Stimulated activated CD8-positive, alpha-beta memory T cell treated with anti-CD3 and anti-CD28 coated beads, Interleukin-4, amount 100 ng/mL, for 4 hours (primary cell): ENCODE results near the gene TLL1.

Source experiments
- DNase-seq, 2 donors: peaks; one replicate each; pipeline ENCODE4 v3.0.0-alpha.2; 2020; ENCODE audit warnings: low read depth in 2 of 2, low spot score in 1 of 2

TLL1 gene

DNA sequence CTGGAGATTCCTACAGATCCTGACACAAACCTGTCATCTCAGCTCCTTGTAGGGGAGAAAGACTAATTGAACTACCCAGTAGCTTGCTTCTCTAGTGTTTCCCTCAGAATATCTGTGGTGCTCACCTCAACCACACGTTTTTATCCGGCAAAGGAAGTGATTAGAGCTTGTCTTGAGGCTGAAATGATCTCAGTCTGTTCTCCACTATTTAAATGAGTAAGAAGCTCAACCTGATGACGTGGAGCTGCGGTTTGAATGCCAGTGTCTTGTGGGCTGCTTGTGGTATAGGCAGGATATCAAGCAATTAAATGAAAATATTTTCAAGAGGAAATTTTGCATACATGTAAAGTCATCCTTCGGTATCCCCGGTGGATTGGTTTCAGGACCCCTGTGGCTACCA, 270.2 kb downstream of the TLL1 start:
- no peak for DNase-seq

DNA sequence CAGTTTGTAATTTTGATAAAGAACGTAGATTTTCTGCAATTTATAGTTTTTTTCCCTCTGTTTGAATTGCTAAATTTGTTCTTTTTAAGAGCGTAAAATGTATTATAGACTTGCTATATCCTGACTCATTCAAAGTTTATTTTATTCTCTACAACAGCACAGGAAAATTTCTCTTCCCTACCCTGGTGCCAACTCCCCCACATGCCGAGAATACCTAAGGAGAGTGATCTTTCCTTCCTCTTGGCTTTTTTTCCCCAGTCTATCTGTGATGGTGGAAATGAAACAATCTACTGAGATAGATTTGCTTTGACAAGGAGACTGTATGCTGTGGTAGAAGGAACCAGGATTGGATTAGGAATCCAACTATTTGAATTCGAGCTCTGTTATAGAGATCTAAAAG, 271.6 kb downstream of the TLL1 start:
- DNase-seq, result no peak

DNA sequence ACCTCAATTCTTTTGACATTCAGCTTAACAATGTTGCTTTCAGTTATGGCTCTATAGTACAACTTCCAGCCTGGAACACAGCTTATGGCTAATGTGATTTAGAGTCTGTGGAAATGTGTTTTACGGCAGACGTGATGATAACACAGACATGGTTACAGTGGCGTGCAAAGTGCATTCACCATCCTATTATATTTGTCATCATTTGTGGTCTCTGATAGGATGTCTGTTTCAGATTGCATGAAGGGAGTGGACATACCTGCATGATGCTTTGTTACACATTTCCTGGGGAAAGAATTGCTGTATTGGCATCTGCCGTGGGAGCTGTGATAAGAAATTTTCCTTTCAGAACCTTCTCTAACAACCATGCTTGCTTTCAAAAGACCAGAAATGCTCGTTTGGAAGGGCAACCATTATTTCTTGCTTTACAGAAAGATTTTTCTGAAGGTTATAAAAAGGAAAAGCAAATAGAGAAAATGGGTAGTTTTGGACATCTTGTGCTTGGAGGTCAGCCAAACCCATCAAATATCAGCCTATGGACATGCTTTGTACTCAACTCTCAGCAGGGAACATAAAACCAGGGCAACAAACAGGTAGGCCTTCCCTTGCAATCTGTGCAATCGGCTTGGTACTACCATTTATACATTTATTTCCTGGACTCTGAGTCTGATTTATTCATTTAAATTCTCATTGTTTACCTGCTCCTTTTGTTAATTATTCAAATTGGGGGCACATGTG, 273.9 kb downstream of the TLL1 start:
- no peak for DNase-seq
